GM23338 (cell line): ENCODE data around the gene XIST. TPM values are rescaled to one million over a fixed set of nuclear protein-coding genes. Genes with fewer than 3 reads are reported as not detected.

Source experiments
- ATAC-seq: fragments of 200-7000 bp; cut with Tn5 transposase; 3 replicates; pipeline ENCODE4 v1.9.1; 2020
- DNase-seq: peaks from one replicate; pipeline ENCODE4 v3.0.0-alpha.2; 2015; ENCODE audit warnings: low spot score
- H2AFZ ChIP-seq: fragments of 200-600 bp; sonication (generic); 2 replicates; pipeline ENCODE4 v1.8.0; 2016; ENCODE audit warnings: antibody characterized with exemption, mild to moderate bottlenecking, moderate library complexity
- H3F3A ChIP-seq: fragments of 200-600 bp; sonication (generic); replicated peaks from 2 replicates; pipeline ENCODE4 v1.8.0; 2017; ENCODE audit warnings: antibody characterized with exemption, mixed run types, low read depth
- H3K27ac ChIP-seq: fragments of 200-600 bp; sonication (generic); 2 replicates; pipeline ENCODE4 v1.6.1; 2016; ENCODE audit warnings: low read depth
- H3K27me3 ChIP-seq: fragments of 200-600 bp; sonication (generic); 2 replicates; pipeline ENCODE4 v1.8.0; 2016; ENCODE audit warnings: mild to moderate bottlenecking, mixed run types, moderate library complexity; ENCODE audit not compliant: insufficient read depth
- H3K36me3 ChIP-seq: fragments of 200-600 bp; sonication (generic); 2 replicates; pipeline ENCODE4 v1.8.0; 2016; ENCODE audit warnings: mild to moderate bottlenecking; ENCODE audit not compliant: insufficient read depth
- H3K4me1 ChIP-seq: fragments of 200-600 bp; sonication (generic); 2 replicates; pipeline ENCODE4 v1.8.0; 2016; ENCODE audit warnings: mild to moderate bottlenecking, moderate library complexity; ENCODE audit not compliant: insufficient read depth
- H3K4me2 ChIP-seq: fragments of 200-600 bp; sonication (generic); 2 replicates; pipeline ENCODE4 v1.7.1; 2017; ENCODE audit warnings: mixed run types
- H3K4me3 ChIP-seq: fragments of 200-600 bp; sonication (generic); 2 replicates; pipeline ENCODE4 v1.6.1; 2016; ENCODE audit warnings: mixed run types
- H3K79me2 ChIP-seq: fragments of 200-600 bp; sonication (generic); replicated peaks from 2 replicates; pipeline ENCODE4 v1.8.0; 2017; ENCODE audit warnings: mild to moderate bottlenecking; ENCODE audit not compliant: insufficient read depth
- H3K9me2 ChIP-seq: fragments of 200-600 bp; sonication (generic); 2 replicates; pipeline ENCODE4 v1.8.0; 2017; ENCODE audit not compliant: insufficient read depth
- H4K20me1 ChIP-seq: fragments of 200-600 bp; sonication (generic); replicated peaks from 2 replicates; pipeline ENCODE4 v1.8.0; 2017; ENCODE audit warnings: mild to moderate bottlenecking; ENCODE audit not compliant: insufficient read depth
- H3K27ac Mint-ChIP-seq: 2 replicates; pipeline ENCODE4 v1.8.0; 2020; ENCODE audit warnings: inconsistent platforms, mild to moderate bottlenecking, moderate library complexity, mixed read lengths
- H3K27me3 Mint-ChIP-seq: 3 replicates; pipeline ENCODE4 v1.8.0; 2022; ENCODE audit warnings: low read depth, mild to moderate bottlenecking, moderate library complexity, mixed read lengths, inconsistent platforms; ENCODE audit not compliant: insufficient read depth, poor library complexity
- H3K36me3 Mint-ChIP-seq: 3 replicates; pipeline ENCODE4 v1.8.0; 2021; ENCODE audit warnings: low read depth, mild to moderate bottlenecking, inconsistent platforms, moderate library complexity, mixed read lengths
- H3K4me1 Mint-ChIP-seq: 3 replicates; pipeline ENCODE4 v1.8.0; 2020; ENCODE audit warnings: mild to moderate bottlenecking, inconsistent platforms, mixed read lengths
- H3K4me3 Mint-ChIP-seq: 3 replicates; pipeline ENCODE4 v1.8.0; 2021; ENCODE audit warnings: moderate library complexity, mild to moderate bottlenecking, inconsistent platforms, mixed read lengths
- H3K9me3 Mint-ChIP-seq: 3 replicates; pipeline ENCODE4 v1.8.0; 2020; ENCODE audit warnings: moderate library complexity, mild to moderate bottlenecking, inconsistent platforms, mixed read lengths
- CREB1 ChIP-seq: fragments of 250-450 bp; sonication (Bioruptor Pico); IDR thresholded peaks from 2 replicates; pipeline ENCODE4 v1.5.0; 2020; ENCODE audit warnings: low read depth, mild to moderate bottlenecking, moderate library complexity
- CTCF ChIP-seq, 2 experiments: fragments of 200-600 bp in 1 of 2; sonication (generic) in 1 of 2; conservative IDR thresholded peaks; 2 replicates each; pipeline versions ENCODE4 v1.5.1 to v1.6.1; 2016 to 2017; ENCODE audit warnings: antibody characterized with exemption in 2 of 2, low read depth in 2 of 2, mild to moderate bottlenecking in 2 of 2, moderate library complexity in 1 of 2
- EZH2 ChIP-seq: fragments of 200-600 bp; sonication (generic); IDR thresholded peaks from one replicate; pipeline ENCODE4 v1.8.0; 2017; ENCODE audit warnings: antibody characterized with exemption, mild to moderate bottlenecking, low read depth; ENCODE audit not compliant: unreplicated experiment
- EZH2phosphoT487 ChIP-seq: fragments of 200-600 bp; sonication (generic); IDR thresholded peaks from one replicate; pipeline ENCODE4 v1.8.1; 2018; ENCODE audit warnings: antibody characterized with exemption; ENCODE audit not compliant: unreplicated experiment
- JUNB ChIP-seq: IDR thresholded peaks from one replicate; pipeline ENCODE4 v1.6.1; 2016; ENCODE audit warnings: antibody characterized with exemption; ENCODE audit not compliant: unreplicated experiment
- NANOG ChIP-seq: IDR thresholded peaks from 2 replicates; pipeline ENCODE4 v1.6.1; 2016; ENCODE audit warnings: antibody characterized with exemption, borderline replicate concordance
- polyA plus RNA-seq: library from polyadenylated mRNA; unstranded; fragments of >200 nt; fragmentation: Nextera tagmentation; extraction: Ambion mirVana; gene quantifications from 2 replicates; pipeline ENCODE4 v1.2.1, GENCODE V29; 2016
- total RNA-seq: library from RNA; depleted of rRNA; stranded (reverse); fragments of >200 nt; shearing (Covaris generic); gene quantifications from 2 replicates; pipeline ENCODE4 v1.2.3, GENCODE V29; 2014

The XIST gene
- total and polyA plus RNA-seq, 2 experiments from 2014 or later: 0.28 to 0.84 TPM

- Mint-ChIP-seq H3K9me3 (peaks cover 28% of the 10 kb centered on the region), H3K36me3 (peaks cover 35% of the 10 kb centered on the region)
- H2AFZ ChIP-seq: no peak overlapping the region
These were observed 3.0 kb upstream of the XIST start for GRCh38 chrX:73855546-73855945.

GRCh38 chrX:73852022-73852421, 492 bp downstream of the XIST start:
- TF ChIP-seq CTCF (conservative IDR thresholded peaks at IDR 0.05; ENCODE audit: low read depth in 2 of 2) (no peak), NANOG (no peak), EZH2phosphoT487 (no peak), CREB1 (CRISPR knock-in tag) (no peak), EZH2 (no peak)
- no peak for DNase-seq
- no peak for ATAC-seq
- Histone ChIP-seq H3F3A (peaks cover 9% of the 10 kb centered on the region; the same call in 1 of the 2 replicates), H3K79me2 (no peaks in the 10 kb centered on the region), H3K4me3 (no peak overlapping the region), H3K27me3 (no peaks in the 10 kb centered on the region), H3K4me2 (no peak overlapping the region), H3K36me3 (0 out of 2 replicates have a peak, but pooled peaks cover 2% of the 10 kb centered on the region), H2AFZ (no peak overlapping the region), H3K9me2 (peaks cover 4% of the 10 kb centered on the region; the same call in 1 of the 2 replicates), H4K20me1 (no peaks in the 10 kb centered on the region), H3K27ac (no peak overlapping the region), H3K4me1 (peaks cover 18% of the 10 kb centered on the region)
- H3K27ac Mint-ChIP-seq: no peak overlapping the region
- H3K27me3 Mint-ChIP-seq: no peaks in the 10 kb centered on the region
- no peak overlapping the region for H3K4me3 Mint-ChIP-seq
- peaks cover 43% of the 10 kb centered on the region for H3K9me3 Mint-ChIP-seq
- H3K36me3 Mint-ChIP-seq: peaks cover 51% of the 10 kb centered on the region
- 0 out of 3 replicates have a peak, but pooled peaks cover 2% of the 10 kb centered on the region for H3K4me1 Mint-ChIP-seq

More at GRCh38 chrX:73855546-73855945, 3.0 kb upstream of the XIST start:
- Histone ChIP-seq H3K9me2 (peaks cover 4% of the 10 kb centered on the region; the same call in 1 of the 2 replicates), H3K4me3 (no peak overlapping the region), H3K4me2 (no peak overlapping the region), H3F3A (no peaks in the 10 kb centered on the region), H3K4me1 (peaks cover 9% of the 10 kb centered on the region), H4K20me1 (no peaks in the 10 kb centered on the region), H3K27ac (no peak overlapping the region), H3K36me3 (0 out of 2 replicates have a peak, but pooled peaks cover 2% of the 10 kb centered on the region), H3K27me3 (no peaks in the 10 kb centered on the region), H3K79me2 (no peaks in the 10 kb centered on the region)
- DNase-seq (peak; percentile 67), ATAC-seq (peak; percentile 77)
- Mint-ChIP-seq H3K27me3 (no peaks in the 10 kb centered on the region), H3K27ac (no peak overlapping the region), H3K4me1 (0 out of 3 replicates have a peak, but pooled peaks cover 2% of the 10 kb centered on the region), H3K4me3 (no peak overlapping the region)
- TF ChIP-seq CTCF (conservative IDR thresholded peaks at IDR 0.05; ENCODE audit: low read depth in 2 of 2): peak; percentile 79 to 81
- no peak for TF ChIP-seq JUNB
